ENCODE data around the gene MACROD1.
"Not testable (repeated sequence)": the region's sequence is repeated elsewhere in the genome, so short reads cannot be mapped to it uniquely, and the experiment has no call there.

- not testable (repeated sequence) for TF ChIP-seq CTCF (IDR thresholded peaks at IDR 0.05; ENCODE audit: extremely low read depth in 1 of 2, insufficient read depth in 1 of 2, low read depth in 1 of 2, low read length in 2 of 2); EZH2 (IDR thresholded peaks at IDR 0.05; ENCODE audit: borderline replicate concordance, low read depth, low read length, severe bottlenecking); JUN (IDR thresholded peaks at IDR 0.05; ENCODE audit: borderline replicate concordance, insufficient read depth, insufficient read length, low read depth); POLR2A (IDR thresholded peaks at IDR 0.05; ENCODE audit: low read depth, low read length)
Observed at GRCh38 chr11:64047373-64047772, 118.5 kb downstream of the MACROD1 start.

All from endothelial cell of umbilical vein (primary cell).